Keratinocyte (primary cell): ENCODE results near the gene OCEL1. TPM values are rescaled to one million over a fixed set of nuclear protein-coding genes. Genes with fewer than 3 reads are reported as not detected.

Experiments
- DNase-seq: peaks from one replicate; pipeline ENCODE4 v3.0.0-alpha.2; 2011; ENCODE audit warnings: low read depth, missing footprints, low spot score
- FAIRE-seq: peaks from 2 replicates; lab custom pipeline; 2011; peaks lifted over from hg19 to GRCh38; lab: Jason Lieb, UNC
- H2AFZ ChIP-seq: 2 replicates; pipeline ENCODE4 v1.6.0; 2012; ENCODE audit warnings: low read length, control low read depth, inconsistent platforms; ENCODE audit not compliant: control insufficient read depth
- H3K27ac ChIP-seq: 2 replicates; pipeline ENCODE4 v1.5.1; 2011; ENCODE audit warnings: low read length; ENCODE audit not compliant: control insufficient read depth, insufficient read depth
- H3K27me3 ChIP-seq: 3 replicates; pipeline ENCODE4 v1.6.0; 2011; ENCODE audit warnings: low read length; ENCODE audit not compliant: control insufficient read depth, insufficient read depth; ENCODE audit errors: extremely low read depth
- H3K36me3 ChIP-seq, 2 experiments: 2 replicates in 1 of 2; 3 replicates in 1 of 2; pipeline ENCODE4 v1.5.1; 2011; ENCODE audit warnings: low read length in 2 of 2, mild to moderate bottlenecking in 1 of 2; ENCODE audit not compliant: control insufficient read depth in 2 of 2, insufficient read depth in 2 of 2; ENCODE audit errors: extremely low read depth in 1 of 2
- H3K4me1 ChIP-seq: 3 replicates; pipeline ENCODE4 v1.5.1; 2011; ENCODE audit warnings: low read length; ENCODE audit not compliant: control insufficient read depth, insufficient read depth; ENCODE audit errors: extremely low read depth
- H3K4me2 ChIP-seq: 3 replicates; pipeline ENCODE4 v1.6.0; 2011; ENCODE audit warnings: low read depth, low read length; ENCODE audit not compliant: control insufficient read depth, insufficient read depth; ENCODE audit errors: extremely low read depth
- H3K4me3 ChIP-seq, 3 experiments: fragments of 200-600 bp in 1 of 3; sonication (generic) in 1 of 3; 2 replicates in 2 of 3; 3 replicates in 1 of 3; pipeline ENCODE4 v1.5.1; 2011 to 2016; ENCODE audit warnings: low read length in 3 of 3, mild to moderate bottlenecking in 3 of 3, control low read depth in 2 of 3, inconsistent platforms in 1 of 3, low read depth in 1 of 3, mixed read lengths in 1 of 3, mixed run types in 1 of 3, moderate library complexity in 1 of 3; ENCODE audit not compliant: control insufficient read depth in 2 of 3, insufficient read depth in 2 of 3; ENCODE audit errors: extremely low read depth in 1 of 3
- H3K79me2 ChIP-seq: 2 replicates; pipeline ENCODE4 v1.6.0; 2012; ENCODE audit warnings: low read length; ENCODE audit not compliant: control insufficient read depth, insufficient read depth
- H3K9ac ChIP-seq: 3 replicates; pipeline ENCODE4 v1.6.0; 2011; ENCODE audit warnings: low read length; ENCODE audit not compliant: control insufficient read depth, insufficient read depth; ENCODE audit errors: extremely low read depth
- H3K9me1 ChIP-seq: 3 replicates; pipeline ENCODE4 v1.6.0; 2011; ENCODE audit warnings: low read length; ENCODE audit not compliant: control insufficient read depth, insufficient read depth; ENCODE audit errors: extremely low read depth
- H3K9me3 ChIP-seq: 2 replicates; pipeline ENCODE4 v1.5.1; 2012; ENCODE audit warnings: low read depth, low read length; ENCODE audit not compliant: control insufficient read depth
- H4K20me1 ChIP-seq: 3 replicates; pipeline ENCODE4 v1.6.0; 2011; ENCODE audit warnings: low read length; ENCODE audit not compliant: control insufficient read depth, insufficient read depth; ENCODE audit errors: extremely low read depth
- CTCF ChIP-seq, 3 experiments: IDR thresholded peaks in 1 of 3; conservative IDR thresholded peaks in 1 of 3; optimal IDR thresholded peaks in 1 of 3; 2 replicates in 2 of 3; 3 replicates in 1 of 3; pipeline versions ENCODE3 to v1.5.1; 2011; ENCODE audit warnings: low read length in 3 of 3, mild to moderate bottlenecking in 3 of 3, moderate library complexity in 2 of 3, control low read depth in 1 of 3, inconsistent platforms in 1 of 3; ENCODE audit not compliant: insufficient read depth in 2 of 3; ENCODE audit errors: extremely low read depth in 1 of 3
- dilution Hi-C: fragments of 300-500 bp; cut with MboI; formaldehyde crosslinking; loops from one replicate; pipeline ENCODE4 v1.7.0; 2020; ENCODE audit warnings: low sequenced_read_pairs; ENCODE audit not compliant: extremely low pct_ligation_motif_present
- polyA plus RNA-seq, 5 experiments: library from polyadenylated mRNA; depleted of rRNA in 3 of 5; stranded (reverse) in 3 of 5; stranded (forward) in 1 of 5; unstranded in 1 of 5; fragments of >200 nt; gene quantifications; 1 replicate in 1 of 5; 2 replicates in 3 of 5; 3 replicates in 1 of 5; pipeline versions ENCODE4 v1.2.1 to v1.2.3, GENCODE V29; 2011 to 2012; ENCODE audit warnings: missing spikeins in 2 of 5, low read depth in 1 of 5, low replicate concordance in 1 of 5

OCEL1 gene
- polyA plus RNA-seq, 1 donor (not counting 4 experiments of a cell fraction or from before 2014, with no cell fraction given), result 2.2 TPM

- no peak overlapping the region for H3K4me3 ChIP-seq
- H3K9ac ChIP-seq, result no peak overlapping the region
- FAIRE-seq, result no peak
- no peaks in the 10 kb centered on the region for H3K79me2 ChIP-seq
- no peaks in the 10 kb centered on the region for H3K4me1 ChIP-seq
- TF ChIP-seq CTCF (optimal IDR thresholded peaks at IDR 0.05 in 1 of 3, IDR thresholded peaks at IDR 0.05 in 1 of 3, conservative IDR thresholded peaks at IDR 0.05 in 1 of 3; ENCODE audit: extremely low read depth in 1 of 3, insufficient read depth in 2 of 3, low read length in 3 of 3), result no peak
- H3K9me1 ChIP-seq, result no peaks in the 10 kb centered on the region
- H3K36me3 ChIP-seq, result peaks cover 26 to 38% of the 10 kb centered on the region in 2 experiments
- H3K9me3 ChIP-seq, result no peaks in the 10 kb centered on the region
- dilution Hi-C loops, result no loop called here
- no peak for DNase-seq
- H2AFZ ChIP-seq, result no peak overlapping the region
- no peaks in the 10 kb centered on the region for H4K20me1 ChIP-seq
- no peaks in the 10 kb centered on the region for H3K27me3 ChIP-seq
- no peak overlapping the region for H3K4me2 ChIP-seq
- H3K27ac ChIP-seq, result no peak overlapping the region
Observed at GRCh38 chr19:17275441-17276175, 49.6 kb downstream of the OCEL1 start.

Other genes with a start within 250 kb of the OCEL1 start
- 0.35 to 1.3 TPM (median 0.38 TPM) in 3 replicates for gene CPAMD8, start 199.4 kb upstream of the OCEL1 start, polyA plus RNA-seq
- gene HAUS8, start 150.8 kb upstream of the OCEL1 start, polyA plus RNA-seq, result 4.1 to 8.8 TPM (median 8.1 TPM) in 3 replicates
- 14.3 to 17.9 TPM (median 14.4 TPM) in 3 replicates for gene MYO9B, start 150.4 kb upstream of the OCEL1 start, polyA plus RNA-seq
- 18.0 to 24.1 TPM (median 20.7 TPM) in 3 replicates for gene USE1, start 10.9 kb upstream of the OCEL1 start, polyA plus RNA-seq
- 12.3 to 20.2 TPM (median 12.9 TPM) in 3 replicates for gene NR2F6, start 19.7 kb downstream of the OCEL1 start, polyA plus RNA-seq
- not detected in 3 replicates for gene USHBP1, start 38.5 kb downstream of the OCEL1 start, polyA plus RNA-seq
- gene BABAM1, start 41.2 kb downstream of the OCEL1 start, polyA plus RNA-seq, result 83.1 to 92.8 TPM (median 83.1 TPM) in 3 replicates
- 0.30 to 0.41 TPM (median 0.39 TPM) in 3 replicates for gene ANKLE1, start 55.7 kb downstream of the OCEL1 start, polyA plus RNA-seq
- 4.1 to 11.2 TPM (median 8.7 TPM) in 3 replicates for gene ABHD8, start 77.2 kb downstream of the OCEL1 start, polyA plus RNA-seq
- gene MRPL34, start 79.6 kb downstream of the OCEL1 start, polyA plus RNA-seq, result 49.2 to 63.7 TPM (median 59.6 TPM) in 3 replicates
- gene DDA1, start 83.3 kb downstream of the OCEL1 start, polyA plus RNA-seq, result 59.4 to 75.4 TPM (median 62.8 TPM) in 3 replicates
- gene ANO8, start 108.6 kb downstream of the OCEL1 start, polyA plus RNA-seq, result 1.1 to 2.7 TPM (median 1.6 TPM) in 3 replicates
- gene GTPBP3, start 111.3 kb downstream of the OCEL1 start, polyA plus RNA-seq, result 7.2 to 9.3 TPM (median 8.9 TPM) in 3 replicates
- not detected in 3 replicates for gene PLVAP, start 151.1 kb downstream of the OCEL1 start, polyA plus RNA-seq
- gene CCDC194, start 168.0 kb downstream of the OCEL1 start, polyA plus RNA-seq, result not detected in 3 replicates
- gene BST2, start 179.4 kb downstream of the OCEL1 start, polyA plus RNA-seq, result 4.0 to 8.4 TPM (median 4.4 TPM) in 3 replicates
- 23.3 to 36.6 TPM (median 33.0 TPM) in 3 replicates for gene MVB12A, start 193.8 kb downstream of the OCEL1 start, polyA plus RNA-seq
- gene TMEM221, start 222.4 kb downstream of the OCEL1 start, polyA plus RNA-seq, result 0.04 to 0.08 TPM (median 0.06 TPM) in 3 replicates
- not detected in 3 replicates for gene NXNL1, start 234.7 kb downstream of the OCEL1 start, polyA plus RNA-seq
- gene SLC27A1, start 244.3 kb downstream of the OCEL1 start, polyA plus RNA-seq, result 8.4 to 12.6 TPM (median 11.7 TPM) in 3 replicates